NCI-H2196 (cell line): ENCODE results near the gene TMEM43.

Experiments
- DNase-seq: peaks from one replicate; lab custom pipeline; 2025; ENCODE audit not compliant: unreplicated experiment; lab: John Stamatoyannopoulos, UW

Gene TMEM43

DNA sequence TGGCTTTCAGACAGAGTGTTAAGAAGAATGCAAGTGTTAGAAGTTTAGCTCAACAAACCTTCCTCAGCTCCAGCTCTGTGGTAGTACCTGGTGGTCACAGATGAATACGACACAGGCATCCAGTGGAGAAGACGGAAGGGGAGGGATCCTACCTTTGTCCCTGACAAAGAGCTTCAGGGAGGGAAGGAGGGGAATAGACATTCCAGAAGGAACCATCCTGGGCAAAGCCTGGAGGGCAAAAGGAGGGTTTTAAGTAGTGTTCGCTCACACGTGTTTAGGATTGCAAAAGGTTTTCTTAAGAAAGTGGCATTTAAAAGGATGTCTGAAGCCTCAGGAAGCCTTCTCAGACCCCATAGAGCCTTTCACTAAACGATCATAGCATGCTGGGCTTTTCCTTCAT, 3.0 kb upstream of the TMEM43 start:
- DNase-seq = no peak

GRCh38 chr3:14122301-14122700, 2.6 kb upstream of the TMEM43 start:
- no peak for DNase-seq

DNA sequence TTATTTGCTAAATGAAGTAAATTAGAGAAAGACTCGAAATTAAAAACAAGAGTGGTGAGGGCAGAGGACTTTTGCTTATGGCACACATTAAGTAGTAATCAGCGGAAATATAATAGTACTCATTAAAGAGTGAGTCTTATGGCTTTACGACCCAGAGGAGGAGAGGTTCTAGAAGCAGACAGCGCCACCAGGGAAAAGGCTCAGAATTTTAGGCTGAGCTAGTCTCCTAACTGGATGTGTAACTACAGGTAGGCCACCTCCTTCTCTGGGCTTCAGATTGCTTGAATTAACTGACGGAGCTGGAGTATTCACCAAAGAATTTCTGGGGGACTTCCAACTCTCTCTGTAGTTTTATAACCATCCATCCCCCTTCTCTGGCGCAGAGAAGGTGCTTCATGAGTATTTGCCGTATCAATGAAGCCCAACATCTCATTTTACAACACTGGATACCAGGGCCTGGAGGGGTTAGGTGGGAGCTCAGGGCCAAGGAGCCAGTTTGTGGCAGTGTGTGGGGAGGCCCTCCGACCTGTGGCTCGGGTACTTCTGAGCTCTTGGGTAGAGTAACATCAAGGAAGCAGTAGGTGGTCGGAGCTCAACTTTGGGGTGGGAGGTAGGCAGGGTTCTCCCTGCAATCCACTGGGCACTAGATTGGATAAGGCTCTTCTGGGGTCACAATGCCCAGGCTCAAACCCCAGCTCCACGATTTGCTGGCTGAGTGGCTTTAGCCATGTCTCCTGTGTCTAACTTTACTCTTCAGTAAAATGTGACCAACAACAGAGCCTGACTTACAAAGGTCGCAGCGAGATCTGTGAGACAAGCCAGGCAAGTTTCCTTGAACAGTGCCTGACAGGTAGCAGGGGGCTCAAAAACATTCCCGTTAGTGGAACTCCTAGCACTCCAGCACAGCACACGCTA, 1.3 kb upstream of the TMEM43 start:
- no peak for DNase-seq

GRCh38 chr3:14124223-14124614, 633 bp upstream of the TMEM43 start:
- no peak for DNase-seq

DNA sequence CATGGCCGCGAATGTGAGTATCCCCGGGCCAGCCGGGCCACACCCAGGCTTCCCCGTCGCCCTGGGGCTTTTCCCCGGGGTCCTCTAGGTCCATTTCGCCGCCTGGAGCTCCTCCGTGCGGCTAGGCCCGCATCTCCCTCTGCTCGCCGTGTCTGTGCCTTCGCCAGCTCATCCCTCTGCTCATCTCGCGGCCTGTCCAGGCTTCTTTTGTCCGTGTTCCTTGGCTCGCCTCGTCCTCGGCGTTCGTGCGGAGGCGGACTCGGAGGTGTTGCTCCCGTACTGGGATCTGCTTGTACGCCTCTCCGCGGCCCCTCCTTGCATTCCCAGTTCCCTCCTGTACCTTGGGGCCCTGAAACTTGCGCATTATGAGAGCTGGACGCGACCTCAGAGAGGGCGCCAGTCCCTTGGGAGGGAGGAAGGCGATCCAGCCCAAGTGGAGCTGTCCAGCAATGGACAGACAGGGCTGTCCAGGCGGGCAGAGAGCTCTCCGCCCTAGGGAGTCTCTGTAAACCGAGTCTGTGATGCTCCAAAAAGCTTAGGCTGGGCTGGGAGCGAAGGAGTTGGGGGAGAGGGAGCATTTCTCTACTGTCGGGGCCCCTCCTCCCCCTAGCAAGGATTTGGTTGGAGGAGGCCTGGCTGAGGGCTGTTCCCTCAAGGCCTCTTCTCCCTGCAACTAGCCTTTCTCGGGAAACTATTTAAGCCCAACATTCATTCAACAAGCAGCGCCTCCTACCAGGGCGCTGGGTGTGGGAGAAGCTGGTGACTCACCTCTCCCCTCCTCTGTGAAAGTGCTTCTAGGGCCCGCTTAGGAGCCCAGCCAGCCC, 553 bp downstream of the TMEM43 start:
- no peak for DNase-seq

GRCh38 chr3:14126017-14126886, 1.4 kb downstream of the TMEM43 start:
- no peak for DNase-seq

GRCh38 chr3:14126887-14127505, 2.1 kb downstream of the TMEM43 start:
- no peak for DNase-seq

DNA sequence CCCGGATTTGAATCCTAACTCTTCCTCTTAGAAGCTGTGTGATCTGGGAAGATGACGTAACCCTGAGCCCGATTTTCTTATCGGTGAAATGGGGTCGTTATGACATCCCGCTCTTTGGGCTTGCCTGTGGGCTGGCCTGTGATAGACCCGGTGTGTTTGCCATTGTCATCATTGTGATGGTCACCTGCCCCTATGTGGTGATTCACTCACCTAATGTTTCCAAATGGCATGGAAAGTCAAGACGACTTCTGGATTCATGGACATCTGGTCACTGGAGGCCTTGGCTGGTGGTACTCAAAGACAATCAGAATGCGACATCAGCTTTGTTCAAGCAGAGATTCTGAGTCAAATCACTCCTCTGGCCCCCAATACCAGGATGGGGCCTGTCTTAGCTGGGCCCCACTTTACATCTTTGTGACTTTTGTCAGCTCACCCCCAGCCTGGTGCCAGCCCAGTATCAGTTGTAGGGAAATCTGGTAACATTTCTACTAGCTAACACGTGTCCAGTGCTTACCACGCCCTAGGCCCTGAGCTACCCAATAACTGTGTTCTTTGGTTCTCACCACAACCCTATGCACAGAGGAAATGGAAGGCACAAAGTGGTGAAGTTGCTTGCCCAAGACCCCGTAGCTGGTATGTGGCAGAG, 2.8 kb downstream of the TMEM43 start:
- DNase-seq = no peak

DNA sequence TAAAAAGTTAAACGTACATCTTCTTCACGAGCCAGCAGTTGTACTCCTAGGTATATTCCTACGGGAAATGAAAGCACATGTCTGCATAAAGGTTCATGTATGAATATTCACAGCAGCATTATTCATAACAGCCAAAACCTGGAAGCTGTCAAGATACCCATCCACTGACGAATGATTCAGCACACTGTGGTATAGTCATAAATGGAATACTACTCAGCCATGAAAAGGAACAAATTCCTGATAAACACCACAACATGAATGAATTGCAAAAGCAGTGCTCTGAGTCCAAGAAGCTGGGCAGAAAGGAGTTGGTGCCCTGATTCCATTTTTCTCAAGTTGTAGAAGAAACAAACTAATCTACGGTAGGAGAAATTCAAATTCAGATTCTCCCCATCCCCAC, 3.9 kb downstream of the TMEM43 start:
- DNase-seq = no peak

GRCh38 chr3:14129296-14129695, 4.4 kb downstream of the TMEM43 start:
- DNase-seq = no peak

- DNase-seq = no peak
These were observed 5.4 kb downstream of the TMEM43 start for GRCh38 chr3:14130230-14130629.

DNA sequence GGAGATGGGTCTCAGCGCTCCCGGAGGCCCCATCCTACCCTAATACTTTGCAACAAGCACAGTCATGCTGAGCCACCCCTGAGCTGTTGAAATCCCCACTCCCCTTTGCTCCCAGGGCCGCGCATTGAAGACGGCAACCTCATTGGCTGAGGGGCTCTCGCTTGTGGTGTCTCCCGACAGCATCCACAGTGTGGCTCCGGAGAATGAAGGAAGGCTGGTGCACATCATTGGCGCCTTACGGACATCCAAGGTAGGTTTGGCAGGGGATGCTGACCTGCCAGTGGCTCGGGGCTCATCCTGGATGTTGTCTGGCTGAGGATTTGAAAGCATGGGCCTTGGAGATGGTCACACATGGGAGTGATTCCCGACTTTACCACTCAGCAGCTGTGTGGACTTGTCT, 5.9 kb downstream of the TMEM43 start:
- DNase-seq = no peak

DNA sequence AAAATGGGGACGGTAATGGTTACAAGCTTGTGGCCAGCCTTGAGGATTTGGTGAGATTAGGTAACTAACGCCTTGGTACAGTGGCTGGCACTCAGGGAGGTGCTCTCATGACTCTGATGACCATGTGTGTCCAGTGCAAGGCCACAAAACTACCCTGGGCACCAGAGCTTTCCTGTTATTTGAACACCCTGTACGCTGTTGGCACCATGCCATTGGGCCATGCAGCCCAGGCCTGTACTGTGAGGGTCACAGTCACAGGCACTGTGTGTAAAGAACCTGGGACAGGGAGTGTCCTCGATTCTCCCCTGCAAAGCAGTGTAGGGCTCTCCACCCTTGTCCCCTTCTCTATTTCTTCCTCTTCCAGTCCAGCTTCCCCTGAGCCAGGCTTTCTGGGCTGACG, 6.3 kb downstream of the TMEM43 start:
- DNase-seq = no peak

- no peak for DNase-seq
These were observed 7.3 kb downstream of the TMEM43 start for GRCh38 chr3:14132120-14132519.

DNA sequence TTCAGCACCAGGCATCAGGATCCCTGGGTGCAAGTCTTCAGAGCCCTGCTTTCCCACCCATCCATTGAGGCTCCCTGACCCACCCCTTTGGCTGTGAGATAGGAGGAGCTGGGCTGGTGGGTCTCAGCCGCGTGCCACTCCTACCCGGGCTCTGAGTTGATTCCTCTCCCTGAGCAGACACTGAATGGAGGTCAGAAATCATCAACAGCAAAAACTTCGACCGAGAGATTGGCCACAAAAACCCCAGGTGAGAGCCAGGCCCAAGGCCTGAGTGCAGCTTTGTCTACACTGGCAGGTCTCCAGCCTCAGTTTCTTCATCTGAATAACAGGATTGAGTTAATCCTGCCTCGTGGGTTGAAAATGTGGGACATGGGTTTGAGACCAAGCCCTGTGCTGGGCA, 7.8 kb downstream of the TMEM43 start:
- no peak for DNase-seq

DNA sequence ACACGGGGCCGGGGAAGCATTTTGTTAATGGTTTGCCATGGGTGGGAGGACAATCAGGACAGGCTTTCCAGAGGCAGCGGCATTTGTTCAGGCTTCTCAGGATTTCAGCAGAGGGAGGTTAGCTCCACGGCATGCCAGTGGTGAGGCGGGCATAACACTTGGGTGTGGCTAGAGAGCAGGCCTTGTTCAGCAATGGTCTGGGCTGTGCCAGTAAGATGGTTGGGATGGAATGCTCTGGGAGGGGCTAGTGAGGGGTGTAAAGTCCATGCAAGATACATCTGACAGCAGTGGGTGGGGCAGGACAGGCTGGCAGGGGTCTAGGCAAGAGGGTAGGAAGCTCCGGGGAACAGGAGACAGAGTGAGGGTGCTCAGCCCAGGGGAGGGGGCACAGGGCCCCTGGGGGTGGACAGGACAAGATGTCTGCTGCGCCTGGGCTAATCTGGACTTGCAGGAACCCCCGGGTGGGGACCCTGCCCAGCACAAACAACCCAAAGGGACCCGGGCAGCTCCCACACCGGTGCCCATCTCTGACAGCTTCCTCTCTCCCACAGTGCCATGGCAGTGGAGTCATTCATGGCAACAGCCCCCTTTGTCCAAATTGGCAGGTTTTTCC, 8.4 kb downstream of the TMEM43 start:
- no peak for DNase-seq

DNA sequence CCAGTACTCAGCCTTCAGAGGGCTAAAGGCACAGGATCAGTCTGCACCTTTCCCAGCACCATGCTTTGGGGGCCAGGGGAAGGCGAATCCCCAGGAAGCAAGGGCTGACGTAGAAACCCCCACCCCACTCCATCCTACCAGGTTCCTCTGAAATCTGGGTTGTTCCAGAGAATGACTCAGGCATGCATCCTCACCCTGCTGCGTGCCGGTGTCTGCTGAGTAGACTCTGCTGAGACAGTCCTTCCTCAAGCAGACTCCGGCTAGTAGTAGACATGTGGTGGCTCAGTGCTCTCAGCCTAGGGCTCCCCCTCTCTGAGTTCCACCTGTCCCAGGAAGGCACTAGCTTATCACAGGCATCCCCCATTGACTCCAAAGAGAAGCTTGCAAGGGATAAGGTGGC, 9.0 kb downstream of the TMEM43 start:
- DNase-seq = no peak

DNA sequence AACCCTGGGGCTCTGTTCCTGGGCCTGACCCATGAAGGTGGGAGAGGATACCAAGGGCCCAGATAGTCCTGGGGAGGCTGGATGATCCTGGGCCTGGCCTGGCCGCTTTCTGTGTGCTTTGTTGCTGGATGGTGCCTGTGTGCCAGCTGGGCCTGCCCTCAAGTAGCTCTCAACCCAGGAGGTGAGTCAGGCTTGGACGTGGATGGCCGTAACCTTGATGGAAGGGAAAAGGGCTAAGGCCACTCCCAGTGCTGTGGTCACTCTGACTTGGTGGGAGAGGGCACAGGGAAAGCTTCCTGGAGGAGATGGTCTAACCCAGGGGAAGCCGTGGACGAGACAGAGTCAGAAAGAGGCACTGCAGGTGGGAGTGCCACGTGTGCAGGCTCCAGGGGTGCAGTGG, 9.4 kb downstream of the TMEM43 start:
- no peak for DNase-seq

- DNase-seq = no peak
These were observed 10.7 kb downstream of the TMEM43 start for GRCh38 chr3:14135581-14135980.

GRCh38 chr3:14137004-14137403, 12.2 kb downstream of the TMEM43 start:
- no peak for DNase-seq
